Measurements from ENCODE around the gene AGTR1. TPM values are rescaled to one million over a fixed set of nuclear protein-coding genes. Genes with fewer than 3 reads are reported as not detected.
"Not testable (repeated sequence)": the region's sequence is repeated elsewhere in the genome, so short reads cannot be mapped to it uniquely, and the experiment has no call there.

Gene AGTR1
- total RNA-seq, 1 donor from 2014 or later: 39.6 TPM

- DNase-seq: no peak
Observed at GRCh38 chr3:148718982-148719862, 21.5 kb downstream of the AGTR1 start.

GRCh38 chr3:148720873-148721272, 23.2 kb downstream of the AGTR1 start:
- DNase-seq: no peak

GRCh38 chr3:148723631-148724030, 25.9 kb downstream of the AGTR1 start:
- no peak for DNase-seq

- peak; percentile 35 for DNase-seq
Observed at GRCh38 chr3:148727231-148727630, 29.5 kb downstream of the AGTR1 start.

GRCh38 chr3:148728753-148729152, 31.1 kb downstream of the AGTR1 start:
- no peak for DNase-seq

- DNase-seq: no peak
Observed at GRCh38 chr3:148729476-148730055, 31.9 kb downstream of the AGTR1 start.

GRCh38 chr3:148730676-148731075, 33.0 kb downstream of the AGTR1 start:
- DNase-seq: no peak

GRCh38 chr3:148735597-148735996, 37.9 kb downstream of the AGTR1 start:
- no peak for DNase-seq

GRCh38 chr3:148736086-148736485, 38.4 kb downstream of the AGTR1 start:
- no peak for DNase-seq

GRCh38 chr3:148737104-148737530, 39.4 kb downstream of the AGTR1 start:
- DNase-seq: no peak

GRCh38 chr3:148739720-148740119, 42.0 kb downstream of the AGTR1 start:
- DNase-seq: no peak

- DNase-seq: no peak
Observed at GRCh38 chr3:148740291-148740690, 42.6 kb downstream of the AGTR1 start.

- no peak for DNase-seq
Observed at GRCh38 chr3:148741219-148741618, 43.5 kb downstream of the AGTR1 start.

- DNase-seq: no peak
Observed at GRCh38 chr3:148742118-148742517, 44.4 kb downstream of the AGTR1 start.

- DNase-seq: no peak
Observed at GRCh38 chr3:148746053-148746452, 48.4 kb downstream of the AGTR1 start.

GRCh38 chr3:148748283-148748682, 50.6 kb downstream of the AGTR1 start:
- peak; percentile 18 for DNase-seq

- no peak for DNase-seq
Observed at GRCh38 chr3:148750296-148750695, 52.6 kb downstream of the AGTR1 start.

GRCh38 chr3:148751461-148751860, 53.8 kb downstream of the AGTR1 start:
- DNase-seq: no peak

GRCh38 chr3:148753385-148753784, 55.7 kb downstream of the AGTR1 start:
- DNase-seq: not testable (repeated sequence)

- no peak for DNase-seq
Observed at GRCh38 chr3:148755570-148755969, 57.9 kb downstream of the AGTR1 start.

GRCh38 chr3:148756311-148756710, 58.6 kb downstream of the AGTR1 start:
- DNase-seq: no peak

GRCh38 chr3:148757238-148758215, 59.8 kb downstream of the AGTR1 start:
- peak; percentile 56 for DNase-seq
